ENCODE data around the gene RBKS.

RBKS gene
- total RNA-seq = 8.3 reads per million, percentile 28 among the genes with 10 or more reads in this experiment

DNA sequence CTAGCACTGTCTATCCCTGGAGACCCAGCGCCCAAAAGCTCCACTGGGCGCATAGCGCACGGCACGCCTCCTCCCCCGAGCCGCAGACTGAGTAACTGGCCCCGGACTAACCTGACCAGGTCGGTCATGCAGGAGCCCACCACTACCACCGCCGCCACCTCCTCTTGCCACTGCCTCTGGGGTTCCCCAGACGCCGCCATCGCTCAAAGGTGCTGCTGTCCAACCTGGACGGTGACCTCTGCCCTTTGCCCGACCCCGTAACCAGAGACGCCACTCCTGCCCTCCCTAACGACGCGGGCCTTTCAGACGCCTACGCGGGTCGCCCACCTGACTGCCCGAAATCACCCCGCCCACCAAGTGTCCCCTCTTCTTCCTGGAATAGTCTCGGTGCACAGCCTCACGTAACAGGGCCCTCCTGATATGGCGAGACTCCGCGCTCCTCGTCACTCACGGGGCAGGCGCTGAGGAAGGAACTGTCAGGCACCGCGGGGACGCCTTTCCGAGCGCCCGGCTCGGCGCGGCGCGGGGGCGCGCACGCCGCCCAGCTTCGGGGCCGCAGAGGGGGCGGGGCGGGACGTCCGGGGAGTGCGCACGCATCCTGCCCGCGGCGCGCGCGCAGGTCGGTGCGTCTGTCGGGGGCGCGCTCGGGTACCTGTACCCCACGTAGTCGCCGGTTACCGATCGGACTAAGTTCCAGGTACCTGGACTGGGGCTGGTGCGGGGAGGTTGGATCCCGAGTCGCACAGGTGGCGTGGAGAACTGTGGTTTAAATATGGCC is at the start of gene RBKS, which contains the start of gene BABAM2:
Gene RBKS (minus strand): TSS at position 242 of the 778 bp plus-strand sequence. CDS start 42 bp downstream, at position 200.
Gene BABAM2 (plus strand): TSS at position 584 of the 778 bp plus-strand sequence. CDS start 3,828 bp downstream, outside the sequence.
- peak; percentile 83 for DNase-seq

DNA sequence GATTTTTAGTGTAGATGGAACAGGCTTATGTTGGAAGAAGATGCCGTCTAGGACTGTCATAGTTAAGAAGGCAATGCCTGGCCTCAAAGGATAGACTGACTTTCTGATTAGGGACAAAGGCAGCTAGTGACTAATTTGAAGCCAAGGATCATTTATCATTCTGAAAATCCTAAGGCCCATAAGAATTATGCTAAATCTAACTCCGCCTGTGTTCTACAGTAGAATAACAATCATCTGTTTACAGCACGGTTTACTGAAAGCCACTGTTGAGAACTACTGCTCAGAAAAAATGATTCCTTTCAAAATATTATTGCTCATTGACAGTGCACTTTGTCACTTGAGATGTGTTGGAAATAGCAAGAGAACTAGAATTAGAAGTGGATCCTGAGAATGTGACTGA is 44.8 kb upstream of the RBKS start:
- DNase-seq = no peak

DNA sequence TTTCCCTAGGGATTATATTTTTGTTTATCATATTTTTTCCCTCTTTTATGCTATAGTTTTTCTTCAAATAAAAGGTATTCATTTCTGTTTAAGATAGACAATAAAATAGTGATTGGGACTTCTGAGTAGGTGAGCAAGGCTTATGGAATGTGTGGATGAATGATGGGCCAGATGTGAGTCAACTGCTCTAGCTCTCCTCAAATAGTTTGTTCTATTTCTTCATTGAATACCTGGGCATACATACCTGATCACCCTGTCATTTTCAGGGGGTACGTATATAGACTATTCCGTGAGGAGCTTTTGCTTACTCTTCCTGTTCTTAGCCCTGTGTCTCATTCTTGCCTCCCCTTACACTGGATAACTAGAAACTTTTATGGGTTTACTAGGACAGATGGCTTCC is 42.2 kb upstream of the RBKS start:
- no peak for DNase-seq

DNA sequence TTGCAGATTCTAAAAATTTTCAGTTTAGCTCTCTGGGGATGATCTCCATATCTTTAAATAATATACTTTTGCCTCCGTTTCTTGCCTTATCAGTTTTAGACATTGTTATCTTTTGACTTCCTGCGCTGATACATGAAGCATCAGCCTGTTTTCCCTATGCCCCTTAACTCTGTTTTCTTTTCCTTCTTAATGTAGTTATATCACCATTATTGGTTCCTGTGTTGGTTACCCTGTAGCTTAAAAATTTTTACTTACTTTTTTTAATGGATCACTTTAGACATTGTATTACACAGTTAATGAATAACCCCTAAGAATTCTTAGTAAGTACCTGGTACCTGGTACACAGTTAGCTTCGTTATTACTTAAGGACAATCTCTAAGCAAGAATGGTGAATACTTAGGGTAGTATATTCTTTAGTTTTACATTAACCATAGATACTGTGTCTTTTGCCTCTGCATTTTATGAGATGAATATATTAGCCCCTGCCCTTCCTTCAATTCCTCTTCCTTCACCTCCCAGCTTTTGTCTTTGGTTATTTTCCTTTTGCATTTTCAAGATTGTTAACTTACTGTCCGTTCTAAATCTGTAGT is 41.3 kb upstream of the RBKS start:
- no peak for DNase-seq

DNA sequence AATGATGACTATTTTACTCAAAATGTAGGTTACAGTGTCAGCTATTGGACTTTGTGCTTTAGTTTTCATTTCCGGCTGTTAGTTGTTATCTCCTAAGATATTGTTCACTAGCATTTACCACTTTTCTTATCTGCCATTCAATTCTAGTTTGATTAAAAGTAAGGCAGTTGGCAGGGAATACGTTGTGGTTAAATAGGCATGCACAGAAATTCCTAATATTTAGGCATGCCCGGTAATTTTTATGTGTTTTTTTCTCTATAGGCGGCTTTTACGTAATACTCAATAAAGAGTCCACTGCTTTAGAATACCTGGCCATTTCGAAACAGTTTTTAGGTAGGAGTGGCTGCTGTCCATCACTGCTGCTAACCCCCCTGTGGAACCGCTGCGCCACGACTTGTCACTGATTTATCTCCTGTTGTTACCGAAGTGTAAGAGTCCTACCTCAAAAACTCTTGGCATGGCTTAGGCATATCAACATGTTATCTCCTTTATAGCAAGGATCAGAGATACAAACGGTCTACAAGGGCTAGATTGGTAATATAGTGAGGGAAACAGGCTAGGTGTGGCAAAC is 39.8 kb upstream of the RBKS start:
- no peak for DNase-seq

DNA sequence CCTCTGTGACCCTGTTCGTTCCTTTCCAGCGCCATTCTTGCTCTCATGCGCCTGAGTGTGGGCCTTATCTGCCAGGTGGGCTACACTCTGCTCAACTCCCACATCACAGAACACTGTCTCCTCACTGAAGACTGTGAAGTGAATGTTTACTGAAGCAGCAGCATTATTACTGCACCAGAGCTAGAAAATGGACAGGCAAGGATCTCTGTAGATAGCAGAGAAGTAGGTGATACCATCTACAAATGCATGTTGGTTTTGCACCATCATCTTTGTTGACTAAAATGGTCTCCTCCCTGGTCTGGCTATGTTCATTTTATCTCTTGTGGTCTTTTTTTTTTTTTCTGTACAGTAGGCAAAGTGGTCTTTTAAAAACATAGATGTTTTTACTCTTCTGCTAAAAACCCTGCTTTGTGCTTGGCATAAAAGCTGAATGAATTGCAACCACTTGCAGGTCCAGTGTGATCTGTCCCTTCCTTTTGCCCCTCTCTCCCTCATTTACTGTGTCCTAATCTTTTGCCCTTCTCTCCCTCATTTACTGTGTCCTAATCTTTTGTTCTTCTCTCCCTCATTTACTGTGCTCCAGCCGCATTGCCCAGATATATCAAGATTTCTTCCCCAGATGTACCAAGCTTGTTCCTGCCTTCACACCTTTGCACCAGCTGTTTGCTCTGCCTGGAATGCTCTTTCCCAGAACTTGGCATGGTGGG is 35.7 kb upstream of the RBKS start:
- DNase-seq = no peak

DNA sequence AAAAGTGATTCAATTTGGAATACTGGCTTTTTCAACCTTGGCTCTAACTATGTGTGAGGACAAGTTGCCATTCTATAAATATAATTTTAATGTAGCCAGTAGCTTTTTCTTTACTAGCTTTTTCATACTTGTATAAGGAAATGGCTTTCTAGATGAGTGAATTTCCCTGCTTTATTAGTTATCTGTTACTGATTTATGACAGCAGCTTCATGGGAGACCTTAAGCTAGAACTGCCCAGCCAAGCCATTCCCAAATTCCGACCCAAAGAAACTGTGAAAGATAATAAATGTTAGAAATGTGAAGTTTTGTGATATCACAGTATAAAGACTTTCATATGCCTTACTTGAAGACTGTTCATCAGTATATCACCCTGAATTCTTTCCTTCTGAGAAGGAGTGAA is 32.7 kb upstream of the RBKS start:
- DNase-seq = no peak

DNA sequence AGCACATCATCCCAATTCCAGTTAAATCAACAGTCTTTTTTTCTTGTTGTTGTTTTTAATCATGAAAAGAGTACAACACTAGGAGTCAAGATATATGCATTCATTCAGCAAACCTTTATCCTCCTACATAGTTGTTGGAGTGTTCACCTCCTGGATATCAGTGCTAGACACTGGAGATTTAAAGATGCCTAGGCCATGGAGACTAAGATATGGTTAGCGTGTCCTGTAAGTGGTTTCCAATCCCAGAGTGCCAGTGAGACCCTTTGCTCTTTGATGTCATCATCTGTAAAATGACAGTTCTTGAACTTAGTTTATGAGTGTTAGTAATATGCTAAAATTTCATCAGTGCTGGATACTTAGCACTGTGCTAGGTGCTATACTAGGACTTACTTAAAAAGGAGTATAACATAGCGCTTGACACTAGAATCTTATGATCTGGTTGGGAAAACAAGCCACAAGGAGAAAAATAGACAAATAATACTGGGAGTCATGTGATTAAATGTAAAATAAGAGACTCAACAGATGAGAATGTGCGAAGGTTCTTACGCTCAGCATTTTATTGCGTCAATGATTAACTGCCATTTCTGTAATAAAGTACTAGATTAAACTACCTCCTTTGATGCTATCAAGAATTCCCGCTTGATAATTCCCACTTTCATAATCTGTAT is 31.8 kb upstream of the RBKS start:
- DNase-seq = no peak

DNA sequence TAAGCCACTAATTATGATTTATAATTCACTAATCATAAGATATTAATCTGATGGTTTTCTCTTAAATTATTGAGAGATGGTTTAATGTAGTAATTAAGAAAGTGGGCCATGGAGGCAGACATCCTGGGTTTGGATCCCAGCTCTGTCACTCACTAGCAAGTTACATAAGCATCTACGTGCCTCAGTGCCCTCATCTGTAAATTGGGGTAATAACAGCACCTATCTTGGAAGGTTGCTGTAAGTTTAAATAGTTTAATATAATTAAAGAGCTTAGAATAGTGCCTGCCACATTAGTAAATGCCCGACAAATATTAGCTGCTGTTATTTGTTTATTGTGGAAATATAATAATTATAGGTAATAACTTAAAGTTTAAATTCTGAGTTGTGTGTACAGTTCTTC is 31.2 kb upstream of the RBKS start:
- DNase-seq = no peak

DNA sequence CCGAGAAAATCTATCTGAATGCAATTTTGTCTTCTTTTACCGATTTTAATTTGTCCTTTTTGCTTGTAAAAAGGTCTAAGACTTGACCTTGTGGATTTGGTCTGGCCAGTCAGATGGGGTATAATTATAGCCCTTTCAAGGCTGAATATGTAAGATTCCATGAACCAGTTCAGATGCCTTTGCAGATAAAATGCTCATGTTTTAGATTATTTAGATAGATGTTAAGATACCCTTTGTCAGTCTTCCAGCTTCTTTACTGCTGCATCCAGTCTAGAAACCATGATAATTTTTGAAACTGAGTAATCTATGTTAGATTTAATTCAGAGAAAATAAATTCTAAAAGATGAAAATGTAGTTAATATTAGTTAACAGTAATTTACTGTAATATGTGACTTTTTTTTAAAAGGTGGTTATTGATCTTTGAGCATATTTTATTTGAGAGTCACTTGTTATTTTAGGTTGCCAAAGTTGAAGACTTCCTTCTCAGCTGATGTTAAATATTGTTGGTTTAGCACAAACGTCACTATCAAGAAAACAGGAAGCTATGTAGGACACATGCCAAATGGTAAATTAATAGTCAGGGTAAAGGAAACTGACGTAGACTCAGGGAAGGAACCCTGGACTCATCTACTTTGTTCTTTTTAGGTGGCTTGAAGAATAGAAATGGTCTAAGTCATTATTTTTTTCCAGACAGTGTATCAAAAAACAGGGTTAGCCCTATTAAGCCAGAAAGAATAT is 30.1 kb upstream of the RBKS start:
- DNase-seq = no peak

DNA sequence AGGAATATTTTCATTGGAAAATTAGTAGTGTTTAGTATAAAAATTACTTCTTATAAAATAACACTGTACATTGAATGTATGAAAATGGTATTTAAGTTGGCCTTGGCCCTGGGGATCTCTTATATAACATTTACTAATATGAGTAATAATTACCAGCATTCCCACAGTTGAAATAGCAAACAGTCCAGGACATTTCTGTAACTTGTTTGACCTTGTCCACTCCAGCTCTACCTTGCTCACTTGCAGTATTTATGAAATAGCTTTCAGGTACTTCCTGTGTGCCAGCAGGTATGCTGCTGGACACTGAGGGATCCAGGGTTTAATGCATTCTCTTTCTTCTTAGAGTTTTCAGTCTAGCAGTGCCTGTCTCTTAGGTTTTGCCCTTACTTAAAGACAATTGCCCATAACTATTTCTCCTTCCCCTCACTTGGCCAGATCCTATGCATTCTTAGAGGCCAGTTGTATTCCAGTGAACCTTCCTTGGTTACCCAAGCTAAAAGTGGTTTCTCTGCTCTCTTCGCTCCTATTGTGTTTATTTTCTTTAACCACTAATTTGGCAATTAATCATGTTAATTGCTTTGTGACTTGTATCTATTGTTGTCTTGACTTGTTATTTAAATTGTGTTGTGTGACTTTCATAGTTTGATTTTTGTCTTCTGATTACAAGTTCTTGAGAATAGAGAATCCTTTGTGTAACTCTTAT is 26.3 kb upstream of the RBKS start:
- DNase-seq = no peak

DNA sequence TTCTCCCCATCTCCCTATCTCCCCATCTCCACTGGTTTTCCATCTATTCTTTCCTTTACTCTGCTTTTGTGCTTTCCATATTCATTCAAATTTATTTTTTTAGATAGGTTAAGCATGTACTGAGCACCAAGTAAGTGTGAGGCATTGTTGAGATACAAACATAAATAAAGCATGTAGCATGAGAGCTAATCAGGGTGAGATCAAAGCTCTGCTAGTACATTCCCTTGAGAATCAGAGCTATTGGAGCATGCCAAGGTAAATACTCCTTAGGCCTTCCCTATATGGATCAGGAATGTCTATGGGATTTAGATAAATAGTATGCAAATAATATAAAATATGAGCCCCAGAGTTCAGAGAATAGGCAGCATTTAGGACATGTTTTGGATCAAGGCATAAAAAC is 25.7 kb upstream of the RBKS start:
- no peak for DNase-seq

DNA sequence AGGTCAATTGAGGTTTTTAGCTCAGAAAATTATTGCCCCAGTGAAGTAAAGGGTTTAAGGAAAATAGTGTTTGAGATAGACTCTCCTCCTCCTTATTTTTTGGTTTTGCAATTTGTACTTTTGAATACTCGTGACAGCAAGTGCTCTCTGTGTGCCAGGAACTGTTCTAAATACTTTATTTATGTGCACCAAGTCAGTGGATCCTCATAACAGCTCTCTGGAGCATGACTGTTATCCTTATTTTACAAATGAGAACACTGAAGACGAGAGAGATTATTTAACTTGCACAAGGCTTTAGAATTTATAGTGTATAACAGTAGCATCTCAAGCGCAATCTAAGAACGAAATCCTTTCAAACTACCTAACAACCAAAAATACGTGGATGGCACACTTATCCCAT is 25.0 kb upstream of the RBKS start:
- no peak for DNase-seq

DNA sequence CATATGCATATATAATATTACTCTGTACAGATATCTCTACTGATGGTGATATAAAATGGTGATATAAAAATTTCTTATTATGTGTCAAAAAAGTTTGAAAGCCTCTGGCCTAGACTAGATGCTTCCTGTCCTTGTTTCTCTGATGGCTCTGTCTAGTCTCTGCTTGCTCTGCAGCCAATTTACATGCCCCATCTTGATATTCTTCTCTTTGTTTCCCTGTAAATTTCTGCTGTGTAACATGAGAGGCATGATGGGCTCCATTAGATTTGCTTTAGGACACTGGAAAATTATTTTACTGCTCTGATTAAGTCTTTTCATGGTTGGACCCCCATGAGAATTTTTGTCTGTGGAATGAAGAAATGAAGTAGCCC is 24.6 kb upstream of the RBKS start:
- DNase-seq = no peak

DNA sequence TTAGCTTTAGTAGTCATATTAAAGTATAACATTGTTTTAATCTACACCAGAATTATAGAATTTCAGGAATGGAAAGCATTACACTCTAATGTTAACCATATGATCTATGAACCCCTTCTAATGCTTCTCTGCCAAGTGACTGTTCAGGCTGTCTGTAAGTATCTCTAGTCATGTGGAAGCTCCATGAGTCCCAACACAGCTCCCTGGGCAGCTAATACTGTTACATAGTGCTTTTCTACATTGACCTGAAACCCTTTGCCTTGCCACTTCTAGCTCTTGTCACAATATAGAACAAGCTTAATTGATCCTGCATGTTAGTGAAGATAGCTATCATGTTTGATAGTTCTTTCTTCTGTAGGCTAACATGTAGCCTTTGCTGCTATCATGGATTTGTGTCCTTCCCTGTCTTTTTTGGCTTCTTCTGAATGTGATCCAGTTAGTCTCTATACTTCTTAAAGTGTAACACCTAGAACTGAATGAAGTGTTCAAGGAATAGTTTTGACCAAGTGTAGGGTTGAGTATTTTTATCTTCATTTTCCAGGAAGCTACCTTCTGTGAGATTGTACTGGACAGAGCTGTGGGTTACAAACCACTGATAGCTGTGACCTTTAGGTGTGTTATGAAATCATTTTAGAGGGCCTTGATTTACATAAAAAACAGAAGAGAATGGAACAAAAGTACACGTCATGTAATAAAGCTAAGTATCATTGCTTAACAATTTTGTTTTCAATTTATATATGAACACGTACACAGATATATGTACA is 24.0 kb upstream of the RBKS start:
- no peak for DNase-seq

DNA sequence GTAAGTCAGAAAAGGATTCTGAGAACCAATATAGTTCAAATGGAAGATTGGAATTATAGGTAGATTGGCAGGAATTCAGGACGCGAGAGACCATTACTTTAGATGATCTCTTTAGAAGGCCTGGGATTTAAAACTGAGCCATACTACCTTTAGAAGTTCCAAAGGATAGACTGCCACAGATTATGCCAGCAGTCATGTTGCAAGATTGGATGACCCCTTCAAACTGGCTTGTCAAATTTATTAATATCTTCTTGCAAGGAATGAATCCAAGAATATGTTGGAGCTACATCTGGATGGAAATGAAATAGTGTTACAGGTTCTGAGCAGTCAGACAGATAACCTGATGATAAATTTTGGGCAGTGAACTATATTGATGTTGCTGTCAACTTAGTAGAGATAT is 22.3 kb upstream of the RBKS start:
- no peak for DNase-seq

DNA sequence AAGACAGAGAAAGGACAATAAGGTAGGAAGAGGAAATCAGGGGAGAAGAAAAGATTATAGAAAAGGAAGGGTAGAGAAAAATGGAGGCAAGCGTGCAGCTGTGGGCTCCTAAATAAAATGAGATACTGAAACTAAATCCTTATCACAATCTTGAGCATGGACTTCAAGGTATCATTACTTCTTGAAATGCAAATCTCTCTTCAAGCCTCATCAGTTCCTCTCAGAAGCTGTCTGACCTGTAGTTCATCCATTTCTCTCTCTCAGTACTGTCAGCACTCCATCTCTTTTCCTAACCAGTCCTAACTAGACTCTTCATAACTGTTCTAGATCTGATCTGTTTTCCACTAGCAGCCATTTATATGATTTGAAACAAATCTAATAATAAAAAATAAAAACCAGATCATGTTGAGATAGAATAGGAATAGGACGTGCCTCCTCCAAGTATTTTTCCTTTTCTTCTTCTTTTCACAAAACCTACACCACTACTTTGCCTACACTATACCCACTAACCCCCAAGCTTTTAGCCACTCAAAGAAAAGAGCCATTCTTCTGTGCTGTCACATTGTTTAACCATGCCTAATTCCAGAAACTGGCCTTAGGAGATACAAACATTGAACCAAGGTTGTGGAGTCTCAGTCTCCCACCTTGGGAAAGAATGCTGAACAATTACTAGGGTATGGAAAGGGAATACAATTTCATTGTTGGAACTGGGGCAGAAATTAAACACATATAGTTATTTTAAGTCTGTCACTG is 21.4 kb upstream of the RBKS start:
- no peak for DNase-seq

DNA sequence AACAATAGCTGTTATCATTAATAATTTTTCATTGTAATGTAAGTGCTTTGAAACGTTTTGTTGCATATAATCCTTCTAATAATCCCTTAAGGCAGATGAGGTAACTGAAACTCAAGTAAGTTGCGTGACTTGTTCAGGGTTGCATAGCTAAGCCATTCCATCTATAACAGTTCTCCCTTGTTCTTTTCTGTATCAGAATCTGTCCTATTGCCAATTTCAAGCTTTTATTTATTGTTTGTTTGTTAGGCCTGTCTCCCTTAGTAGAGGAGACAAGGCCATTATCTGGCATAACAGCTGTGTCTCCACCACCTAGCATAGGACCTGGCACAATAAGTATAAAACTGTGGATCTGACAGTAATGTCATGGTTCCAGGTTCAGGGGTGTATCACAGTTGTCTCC is 19.7 kb upstream of the RBKS start:
- DNase-seq = no peak

DNA sequence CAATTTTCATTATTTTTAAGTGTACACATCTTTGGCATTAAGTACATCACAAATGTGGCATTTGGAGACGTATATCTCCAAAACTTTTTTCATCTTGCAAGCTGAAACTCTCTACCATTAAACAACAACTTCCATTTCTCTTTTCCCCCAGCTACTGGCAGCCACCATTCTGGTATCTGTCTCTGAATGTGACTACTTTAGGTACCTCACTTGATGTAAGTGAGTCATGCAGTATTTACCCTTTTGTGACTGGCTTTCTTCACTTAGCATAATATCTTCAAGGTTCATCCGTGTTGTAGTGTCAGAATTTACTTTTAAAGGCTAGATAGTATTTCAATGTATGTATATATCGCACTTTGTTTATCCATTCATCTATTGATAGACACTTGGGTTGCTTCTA is 17.4 kb upstream of the RBKS start:
- DNase-seq = no peak

DNA sequence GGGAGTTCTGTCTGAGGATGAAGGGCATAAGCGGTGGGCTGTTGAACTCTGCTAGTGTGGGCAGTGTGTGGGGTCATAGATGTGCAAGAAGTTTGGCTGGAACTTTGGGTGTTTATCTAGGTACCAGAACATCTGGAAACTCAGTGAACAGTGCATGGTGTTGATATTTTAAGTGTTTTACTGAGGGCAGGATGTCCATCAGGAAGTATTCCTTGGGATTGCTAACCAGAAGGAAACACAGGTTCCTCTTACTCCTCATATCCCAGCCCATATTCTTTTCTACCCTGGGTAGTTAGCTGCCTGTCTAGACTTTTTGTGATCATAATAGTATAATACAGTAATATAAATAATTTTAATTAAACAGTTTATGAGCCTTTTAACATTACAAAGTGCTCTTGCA is 15.9 kb upstream of the RBKS start:
- DNase-seq = no peak

Measured in effector CD4-positive, alpha-beta T cell (primary cell).